WTC11 (cell line): ENCODE data around the gene ANO7. TPM values are rescaled to one million over a fixed set of nuclear protein-coding genes. Genes with fewer than 3 reads are reported as not detected.

Source experiments
- ATAC-seq: fragments of 200-7000 bp; cut with Tn5 transposase; 2 replicates; pipeline ENCODE4 v1.10.0; 2021; ENCODE audit warnings: mild to moderate bottlenecking, moderate library complexity
- CTCF ChIA-PET: fragments of 300-600 bp; sonication (Branson Sonifier 250); formaldehyde crosslinking; loops from one replicate; lab custom pipeline; 2021; ENCODE audit warnings: antibody characterized with exemption; lab: Charles Lee
- POLR2A ChIA-PET: fragments of 350-600 bp; sonication (Branson Sonifier 250); formaldehyde crosslinking; loops from one replicate; lab custom pipeline; 2021; ENCODE audit warnings: antibody characterized with exemption; lab: Charles Lee
- DNase-seq: peaks from one replicate; pipeline ENCODE4 v3.0.0; 2021; ENCODE audit warnings: low spot score
- H3K27ac Mint-ChIP-seq: 2 replicates; pipeline ENCODE4 v1.8.0; 2021; ENCODE audit warnings: mixed read lengths
- H3K27me3 Mint-ChIP-seq: 2 replicates; pipeline ENCODE4 v1.8.0; 2021; ENCODE audit warnings: low read depth, mild to moderate bottlenecking, moderate library complexity, mixed read lengths
- H3K36me3 Mint-ChIP-seq: 2 replicates; pipeline ENCODE4 v1.8.0; 2021; ENCODE audit warnings: mixed read lengths
- H3K4me1 Mint-ChIP-seq: 2 replicates; pipeline ENCODE4 v1.8.0; 2022; ENCODE audit warnings: mixed read lengths
- H3K4me3 Mint-ChIP-seq: 2 replicates; pipeline ENCODE4 v1.8.0; 2021; ENCODE audit warnings: mild to moderate bottlenecking, moderate library complexity, mixed read lengths
- H3K9me3 Mint-ChIP-seq: 2 replicates; pipeline ENCODE4 v1.8.0; 2021; ENCODE audit warnings: mixed read lengths
- ATF1 ChIP-seq: sonication (generic); formaldehyde crosslinking; IDR thresholded peaks from 2 replicates; pipeline ENCODE4 v1.8.1; 2023; ENCODE audit warnings: mild to moderate bottlenecking, moderate library complexity, missing genetic modification reagents
- CBFB ChIP-seq: sonication (generic); formaldehyde crosslinking; IDR thresholded peaks from 2 replicates; pipeline ENCODE4 v1.8.1; 2022; ENCODE audit warnings: mild to moderate bottlenecking, low read depth, missing genetic modification reagents
- KAT7 ChIP-seq: sonication (generic); formaldehyde crosslinking; IDR thresholded peaks from 2 replicates; pipeline ENCODE4 v1.8.1; 2023; ENCODE audit warnings: missing genetic modification reagents, mild to moderate bottlenecking, borderline replicate concordance
- NFYB ChIP-seq: sonication (generic); formaldehyde crosslinking; conservative IDR thresholded peaks from 2 replicates; pipeline ENCODE4 v1.8.0; 2022; ENCODE audit warnings: low read depth, missing genetic modification reagents
- NR2C2 ChIP-seq: sonication (generic); formaldehyde crosslinking; IDR thresholded peaks from 2 replicates; pipeline ENCODE4 v1.8.0; 2022; ENCODE audit warnings: mild to moderate bottlenecking, missing genetic modification reagents
- OVOL2 ChIP-seq: fragments of 250-450 bp; sonication (Bioruptor Pico); IDR thresholded peaks from 2 replicates; pipeline ENCODE4 v1.9.0; 2021; ENCODE audit warnings: mild to moderate bottlenecking, borderline replicate concordance
- PRRX2 ChIP-seq: fragments of 250-450 bp; sonication (Bioruptor Pico); IDR thresholded peaks from 2 replicates; pipeline ENCODE4 v1.8.0; 2021; ENCODE audit warnings: mild to moderate bottlenecking
- RORB ChIP-seq: fragments of 250-450 bp; sonication (Bioruptor Pico); IDR thresholded peaks from 2 replicates; pipeline ENCODE4 v1.9.0; 2021; ENCODE audit warnings: mild to moderate bottlenecking
- SMAD3 ChIP-seq: sonication (generic); formaldehyde crosslinking; IDR thresholded peaks from 2 replicates; pipeline ENCODE4 v1.8.0; 2022; ENCODE audit warnings: missing genetic modification reagents, mild to moderate bottlenecking, borderline replicate concordance
- total RNA-seq: library from RNA; stranded (reverse); gene quantifications from 3 replicates; pipeline ENCODE4 v1.2.3, GENCODE V29; 2021
- TF ChIP-seq, protein P1 (sequence below): sonication (generic); formaldehyde crosslinking; IDR thresholded peaks from 2 replicates; pipeline ENCODE4 v1.8.0; 2023; ENCODE audit warnings: mild to moderate bottlenecking, missing genetic modification reagents
- TF ChIP-seq, protein P2 (sequence below): sonication (generic); formaldehyde crosslinking; IDR thresholded peaks from 2 replicates; pipeline ENCODE4 v1.8.1; 2023; ENCODE audit warnings: mild to moderate bottlenecking, missing genetic modification reagents
- TF ChIP-seq, protein P3 (sequence below): sonication (generic); formaldehyde crosslinking; IDR thresholded peaks from 2 replicates; pipeline ENCODE4 v1.8.0; 2023; ENCODE audit warnings: missing genetic modification reagents, mild to moderate bottlenecking, borderline replicate concordance

The ANO7 gene
- total RNA-seq, 1 experiment from 2014 or later: 8.0 TPM

DNA sequence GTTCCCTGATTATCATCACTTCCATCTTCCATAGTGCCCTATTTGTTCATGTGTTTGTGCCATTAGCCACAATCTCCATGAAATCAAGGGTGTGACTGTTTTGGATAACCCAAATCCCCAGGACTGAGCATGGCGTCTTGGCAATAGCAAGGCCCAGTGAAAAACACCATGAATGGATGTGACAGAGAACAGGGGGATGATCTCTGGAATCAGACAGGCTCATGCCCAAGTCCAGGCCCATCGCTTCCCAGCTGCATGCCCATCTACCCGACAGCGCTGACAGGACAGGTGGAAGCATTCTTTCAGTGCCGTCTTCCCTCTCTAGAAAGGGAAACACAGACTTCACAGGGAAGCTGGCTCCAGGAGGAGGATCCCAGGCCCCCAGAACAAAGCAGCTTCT lies 77.0 kb downstream of the ANO7 start (continued):
- TF ChIP-seq, protein P1, sequence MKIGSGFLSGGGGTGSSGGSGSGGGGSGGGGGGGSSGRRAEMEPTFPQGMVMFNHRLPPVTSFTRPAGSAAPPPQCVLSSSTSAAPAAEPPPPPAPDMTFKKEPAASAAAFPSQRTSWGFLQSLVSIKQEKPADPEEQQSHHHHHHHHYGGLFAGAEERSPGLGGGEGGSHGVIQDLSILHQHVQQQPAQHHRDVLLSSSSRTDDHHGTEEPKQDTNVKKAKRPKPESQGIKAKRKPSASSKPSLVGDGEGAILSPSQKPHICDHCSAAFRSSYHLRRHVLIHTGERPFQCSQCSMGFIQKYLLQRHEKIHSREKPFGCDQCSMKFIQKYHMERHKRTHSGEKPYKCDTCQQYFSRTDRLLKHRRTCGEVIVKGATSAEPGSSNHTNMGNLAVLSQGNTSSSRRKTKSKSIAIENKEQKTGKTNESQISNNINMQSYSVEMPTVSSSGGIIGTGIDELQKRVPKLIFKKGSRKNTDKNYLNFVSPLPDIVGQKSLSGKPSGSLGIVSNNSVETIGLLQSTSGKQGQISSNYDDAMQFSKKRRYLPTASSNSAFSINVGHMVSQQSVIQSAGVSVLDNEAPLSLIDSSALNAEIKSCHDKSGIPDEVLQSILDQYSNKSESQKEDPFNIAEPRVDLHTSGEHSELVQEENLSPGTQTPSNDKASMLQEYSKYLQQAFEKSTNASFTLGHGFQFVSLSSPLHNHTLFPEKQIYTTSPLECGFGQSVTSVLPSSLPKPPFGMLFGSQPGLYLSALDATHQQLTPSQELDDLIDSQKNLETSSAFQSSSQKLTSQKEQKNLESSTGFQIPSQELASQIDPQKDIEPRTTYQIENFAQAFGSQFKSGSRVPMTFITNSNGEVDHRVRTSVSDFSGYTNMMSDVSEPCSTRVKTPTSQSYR (CRISPR knock-in tag): no peak
- TF ChIP-seq, protein P2, sequence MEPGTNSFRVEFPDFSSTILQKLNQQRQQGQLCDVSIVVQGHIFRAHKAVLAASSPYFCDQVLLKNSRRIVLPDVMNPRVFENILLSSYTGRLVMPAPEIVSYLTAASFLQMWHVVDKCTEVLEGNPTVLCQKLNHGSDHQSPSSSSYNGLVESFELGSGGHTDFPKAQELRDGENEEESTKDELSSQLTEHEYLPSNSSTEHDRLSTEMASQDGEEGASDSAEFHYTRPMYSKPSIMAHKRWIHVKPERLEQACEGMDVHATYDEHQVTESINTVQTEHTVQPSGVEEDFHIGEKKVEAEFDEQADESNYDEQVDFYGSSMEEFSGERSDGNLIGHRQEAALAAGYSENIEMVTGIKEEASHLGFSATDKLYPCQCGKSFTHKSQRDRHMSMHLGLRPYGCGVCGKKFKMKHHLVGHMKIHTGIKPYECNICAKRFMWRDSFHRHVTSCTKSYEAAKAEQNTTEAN (CRISPR knock-in tag): no peak

DNA sequence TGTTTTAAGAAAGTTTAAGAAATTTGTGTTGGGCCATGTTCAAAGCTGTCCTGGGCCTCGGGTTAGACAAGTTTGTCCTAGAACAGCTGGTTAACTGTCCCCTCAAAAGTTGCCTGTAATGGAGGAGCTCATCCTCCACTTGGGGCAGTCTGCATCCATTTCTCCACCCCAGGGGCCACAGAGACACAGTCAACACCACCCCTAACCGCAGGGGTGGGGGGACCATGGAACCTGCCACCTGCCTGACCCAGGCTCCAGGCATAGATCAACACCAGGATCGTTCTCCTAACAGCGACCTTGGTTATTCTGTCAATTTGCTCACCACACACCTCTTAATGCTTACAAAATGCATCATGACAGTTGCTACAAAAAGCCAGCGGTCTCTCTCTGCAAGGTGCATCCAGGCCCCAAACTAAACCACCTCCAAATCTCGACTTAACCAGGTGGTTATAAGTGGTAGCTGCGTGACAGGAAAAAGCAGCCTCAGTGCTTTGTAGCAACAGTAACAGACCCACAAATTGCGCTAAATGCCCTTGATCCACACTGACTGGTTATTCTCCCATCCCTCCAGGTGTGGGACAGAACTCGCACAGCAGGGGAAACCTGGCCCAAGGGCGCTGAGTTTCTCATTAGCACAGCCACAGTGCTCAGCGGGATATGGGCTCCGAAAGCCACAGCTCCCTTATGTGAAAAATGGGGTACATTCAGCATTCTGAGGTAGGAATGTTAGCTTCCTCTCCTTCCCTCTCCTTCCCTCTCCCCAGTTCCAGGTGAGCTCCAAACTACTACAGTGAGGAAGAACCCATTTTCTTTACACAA lies 79.0 kb downstream of the ANO7 start:
- Mint-ChIP-seq H3K4me3 (no peak overlapping the region), H3K27ac (peak overlapping the region; percentile 55; the same call in 1 of the 2 replicates), H3K4me1 (peaks cover 32% of the 10 kb centered on the region), H3K27me3 (no peaks in the 10 kb centered on the region), H3K36me3 (peaks cover 42% of the 10 kb centered on the region), H3K9me3 (no peaks in the 10 kb centered on the region)
- ChIA-PET POLR2A (no interaction called here), CTCF (interaction anchor here (0.6 to 1.2 kb wide), 3 partner anchors 9 to 125 kb away, joined by 3 read pairs; no protein-coding TSS in a partner anchor)
- ATAC-seq: no peak
- DNase-seq: no peak
- TF ChIP-seq OVOL2 (CRISPR knock-in tag) (no peak), KAT7 (CRISPR knock-in tag) (no peak), PRRX2 (CRISPR knock-in tag) (no peak), NR2C2 (CRISPR knock-in tag) (no peak), SMAD3 (CRISPR knock-in tag) (no peak), RORB (CRISPR knock-in tag) (no peak), NFYB (CRISPR knock-in tag) (no peak), CBFB (no peak), ATF1 (CRISPR knock-in tag) (no peak)
- TF ChIP-seq, protein P3, sequence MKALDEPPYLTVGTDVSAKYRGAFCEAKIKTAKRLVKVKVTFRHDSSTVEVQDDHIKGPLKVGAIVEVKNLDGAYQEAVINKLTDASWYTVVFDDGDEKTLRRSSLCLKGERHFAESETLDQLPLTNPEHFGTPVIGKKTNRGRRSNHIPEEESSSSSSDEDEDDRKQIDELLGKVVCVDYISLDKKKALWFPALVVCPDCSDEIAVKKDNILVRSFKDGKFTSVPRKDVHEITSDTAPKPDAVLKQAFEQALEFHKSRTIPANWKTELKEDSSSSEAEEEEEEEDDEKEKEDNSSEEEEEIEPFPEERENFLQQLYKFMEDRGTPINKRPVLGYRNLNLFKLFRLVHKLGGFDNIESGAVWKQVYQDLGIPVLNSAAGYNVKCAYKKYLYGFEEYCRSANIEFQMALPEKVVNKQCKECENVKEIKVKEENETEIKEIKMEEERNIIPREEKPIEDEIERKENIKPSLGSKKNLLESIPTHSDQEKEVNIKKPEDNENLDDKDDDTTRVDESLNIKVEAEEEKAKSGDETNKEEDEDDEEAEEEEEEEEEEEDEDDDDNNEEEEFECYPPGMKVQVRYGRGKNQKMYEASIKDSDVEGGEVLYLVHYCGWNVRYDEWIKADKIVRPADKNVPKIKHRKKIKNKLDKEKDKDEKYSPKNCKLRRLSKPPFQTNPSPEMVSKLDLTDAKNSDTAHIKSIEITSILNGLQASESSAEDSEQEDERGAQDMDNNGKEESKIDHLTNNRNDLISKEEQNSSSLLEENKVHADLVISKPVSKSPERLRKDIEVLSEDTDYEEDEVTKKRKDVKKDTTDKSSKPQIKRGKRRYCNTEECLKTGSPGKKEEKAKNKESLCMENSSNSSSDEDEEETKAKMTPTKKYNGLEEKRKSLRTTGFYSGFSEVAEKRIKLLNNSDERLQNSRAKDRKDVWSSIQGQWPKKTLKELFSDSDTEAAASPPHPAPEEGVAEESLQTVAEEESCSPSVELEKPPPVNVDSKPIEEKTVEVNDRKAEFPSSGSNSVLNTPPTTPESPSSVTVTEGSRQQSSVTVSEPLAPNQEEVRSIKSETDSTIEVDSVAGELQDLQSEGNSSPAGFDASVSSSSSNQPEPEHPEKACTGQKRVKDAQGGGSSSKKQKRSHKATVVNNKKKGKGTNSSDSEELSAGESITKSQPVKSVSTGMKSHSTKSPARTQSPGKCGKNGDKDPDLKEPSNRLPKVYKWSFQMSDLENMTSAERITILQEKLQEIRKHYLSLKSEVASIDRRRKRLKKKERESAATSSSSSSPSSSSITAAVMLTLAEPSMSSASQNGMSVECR: no peak
- TF ChIP-seq, protein P1 (CRISPR knock-in tag): no peak
